Vagina (tissue), 2 donors: ENCODE results near the gene RNF133.

Experiments
- CTCF ChIP-seq, 3 experiments: fragments of 450-650 bp in 2 of 3; fragments of 200-600 bp in 1 of 3; sonication (generic) in 1 of 3; IDR thresholded peaks; one replicate each; pipeline ENCODE4 v1.5.1; 2017 to 2019; ENCODE audit warnings: antibody characterized with exemption in 3 of 3, mild to moderate bottlenecking in 2 of 3, moderate library complexity in 2 of 3
- POLR2AphosphoS5 ChIP-seq, 2 donors: sonication (generic); formaldehyde crosslinking; IDR thresholded peaks; one replicate each; pipeline ENCODE4 v1.9.0; 2017; ENCODE audit warnings: antibody characterized with exemption in 2 of 2, mild to moderate bottlenecking in 2 of 2, low read depth in 1 of 2; ENCODE audit not compliant: insufficient read depth in 1 of 2

- TF ChIP-seq CTCF (IDR thresholded peaks at IDR 0.05): no peak
- no peak for TF ChIP-seq POLR2AphosphoS5 (IDR thresholded peaks at IDR 0.05; ENCODE audit: insufficient read depth in 1 of 2, low read depth in 1 of 2)
Measured at GRCh38 chr7:122743211-122743610, 44.3 kb upstream of the RNF133 start.
